Keratinocyte (primary cell): ENCODE results near the gene PLAAT1. TPM values are rescaled to one million over a fixed set of nuclear protein-coding genes. Genes with fewer than 3 reads are reported as not detected.

Experiments
- DNase-seq: peaks from one replicate; pipeline ENCODE4 v3.0.0-alpha.2; 2011; ENCODE audit warnings: low read depth, missing footprints, low spot score
- FAIRE-seq: peaks from 2 replicates; lab custom pipeline; 2011; peaks lifted over from hg19 to GRCh38; lab: Jason Lieb, UNC
- H2AFZ ChIP-seq: 2 replicates; pipeline ENCODE4 v1.6.0; 2012; ENCODE audit warnings: low read length, control low read depth, inconsistent platforms; ENCODE audit not compliant: control insufficient read depth
- H3K27ac ChIP-seq: 2 replicates; pipeline ENCODE4 v1.5.1; 2011; ENCODE audit warnings: low read length; ENCODE audit not compliant: control insufficient read depth, insufficient read depth
- H3K27me3 ChIP-seq: 3 replicates; pipeline ENCODE4 v1.6.0; 2011; ENCODE audit warnings: low read length; ENCODE audit not compliant: control insufficient read depth, insufficient read depth; ENCODE audit errors: extremely low read depth
- H3K36me3 ChIP-seq, 2 experiments: 2 replicates in 1 of 2; 3 replicates in 1 of 2; pipeline ENCODE4 v1.5.1; 2011; ENCODE audit warnings: low read length in 2 of 2, mild to moderate bottlenecking in 1 of 2; ENCODE audit not compliant: control insufficient read depth in 2 of 2, insufficient read depth in 2 of 2; ENCODE audit errors: extremely low read depth in 1 of 2
- H3K4me1 ChIP-seq: 3 replicates; pipeline ENCODE4 v1.5.1; 2011; ENCODE audit warnings: low read length; ENCODE audit not compliant: control insufficient read depth, insufficient read depth; ENCODE audit errors: extremely low read depth
- H3K4me2 ChIP-seq: 3 replicates; pipeline ENCODE4 v1.6.0; 2011; ENCODE audit warnings: low read depth, low read length; ENCODE audit not compliant: control insufficient read depth, insufficient read depth; ENCODE audit errors: extremely low read depth
- H3K4me3 ChIP-seq, 3 experiments: fragments of 200-600 bp in 1 of 3; sonication (generic) in 1 of 3; 2 replicates in 2 of 3; 3 replicates in 1 of 3; pipeline ENCODE4 v1.5.1; 2011 to 2016; ENCODE audit warnings: low read length in 3 of 3, mild to moderate bottlenecking in 3 of 3, control low read depth in 2 of 3, inconsistent platforms in 1 of 3, low read depth in 1 of 3, mixed read lengths in 1 of 3, mixed run types in 1 of 3, moderate library complexity in 1 of 3; ENCODE audit not compliant: control insufficient read depth in 2 of 3, insufficient read depth in 2 of 3; ENCODE audit errors: extremely low read depth in 1 of 3
- H3K79me2 ChIP-seq: 2 replicates; pipeline ENCODE4 v1.6.0; 2012; ENCODE audit warnings: low read length; ENCODE audit not compliant: control insufficient read depth, insufficient read depth
- H3K9ac ChIP-seq: 3 replicates; pipeline ENCODE4 v1.6.0; 2011; ENCODE audit warnings: low read length; ENCODE audit not compliant: control insufficient read depth, insufficient read depth; ENCODE audit errors: extremely low read depth
- H3K9me1 ChIP-seq: 3 replicates; pipeline ENCODE4 v1.6.0; 2011; ENCODE audit warnings: low read length; ENCODE audit not compliant: control insufficient read depth, insufficient read depth; ENCODE audit errors: extremely low read depth
- H3K9me3 ChIP-seq: 2 replicates; pipeline ENCODE4 v1.5.1; 2012; ENCODE audit warnings: low read depth, low read length; ENCODE audit not compliant: control insufficient read depth
- H4K20me1 ChIP-seq: 3 replicates; pipeline ENCODE4 v1.6.0; 2011; ENCODE audit warnings: low read length; ENCODE audit not compliant: control insufficient read depth, insufficient read depth; ENCODE audit errors: extremely low read depth
- CTCF ChIP-seq, 3 experiments: IDR thresholded peaks in 1 of 3; conservative IDR thresholded peaks in 1 of 3; optimal IDR thresholded peaks in 1 of 3; 2 replicates in 2 of 3; 3 replicates in 1 of 3; pipeline versions ENCODE3 to v1.5.1; 2011; ENCODE audit warnings: low read length in 3 of 3, mild to moderate bottlenecking in 3 of 3, moderate library complexity in 2 of 3, control low read depth in 1 of 3, inconsistent platforms in 1 of 3; ENCODE audit not compliant: insufficient read depth in 2 of 3; ENCODE audit errors: extremely low read depth in 1 of 3
- EZH2 ChIP-seq: IDR thresholded peaks from one replicate; pipeline ENCODE4 v1.6.1; 2012; ENCODE audit warnings: inconsistent platforms, mild to moderate bottlenecking, low read length, moderate library complexity
- dilution Hi-C: fragments of 300-500 bp; cut with MboI; formaldehyde crosslinking; loops from one replicate; pipeline ENCODE4 v1.7.0; 2020; ENCODE audit warnings: low sequenced_read_pairs; ENCODE audit not compliant: extremely low pct_ligation_motif_present
- polyA plus RNA-seq, 5 experiments: library from polyadenylated mRNA; depleted of rRNA in 3 of 5; stranded (reverse) in 3 of 5; stranded (forward) in 1 of 5; unstranded in 1 of 5; fragments of >200 nt; gene quantifications; 1 replicate in 1 of 5; 2 replicates in 3 of 5; 3 replicates in 1 of 5; pipeline versions ENCODE4 v1.2.1 to v1.2.3, GENCODE V29; 2011 to 2012; ENCODE audit warnings: missing spikeins in 2 of 5, low read depth in 1 of 5, low replicate concordance in 1 of 5

Gene PLAAT1
- polyA plus RNA-seq, 1 donor (not counting 4 experiments of a cell fraction or from before 2014, with no cell fraction given): 0.55 TPM

GRCh38 chr3:193301433-193301832 lies 60.4 kb downstream of the PLAAT1 start:
- dilution Hi-C loops: no loop called here
- no peaks in the 10 kb centered on the region for H3K27me3 ChIP-seq
- H3K36me3 ChIP-seq: no peaks in the 10 kb centered on the region
- H2AFZ ChIP-seq: no peak overlapping the region
- H3K4me2 ChIP-seq: no peak overlapping the region
- no peaks in the 10 kb centered on the region for H3K9me3 ChIP-seq
- H3K79me2 ChIP-seq: no peaks in the 10 kb centered on the region
- no peak overlapping the region for H3K27ac ChIP-seq
- no peaks in the 10 kb centered on the region for H3K4me1 ChIP-seq
- no peak for FAIRE-seq
- no peak overlapping the region for H3K9ac ChIP-seq
- H4K20me1 ChIP-seq: no peaks in the 10 kb centered on the region
- no peak overlapping the region for H3K4me3 ChIP-seq
- TF ChIP-seq CTCF (optimal IDR thresholded peaks at IDR 0.05 in 1 of 3, IDR thresholded peaks at IDR 0.05 in 1 of 3, conservative IDR thresholded peaks at IDR 0.05 in 1 of 3; ENCODE audit: extremely low read depth in 1 of 3, insufficient read depth in 2 of 3, low read length in 3 of 3) (no peak), EZH2 (no peak)
- DNase-seq: peak; percentile 7
- no peaks in the 10 kb centered on the region for H3K9me1 ChIP-seq

GRCh38 chr3:193305356-193305755 lies 64.3 kb downstream of the PLAAT1 start:
- dilution Hi-C loops: no loop called here
- no peak overlapping the region for H3K27ac ChIP-seq
- no peaks in the 10 kb centered on the region for H3K9me1 ChIP-seq
- H3K4me1 ChIP-seq: no peaks in the 10 kb centered on the region
- H3K36me3 ChIP-seq: no peaks in the 10 kb centered on the region
- FAIRE-seq: no peak
- H3K9ac ChIP-seq: no peak overlapping the region
- H3K79me2 ChIP-seq: no peaks in the 10 kb centered on the region
- H3K27me3 ChIP-seq: no peaks in the 10 kb centered on the region
- DNase-seq: no peak
- H2AFZ ChIP-seq: no peak overlapping the region
- no peaks in the 10 kb centered on the region for H3K9me3 ChIP-seq
- TF ChIP-seq CTCF (optimal IDR thresholded peaks at IDR 0.05 in 1 of 3, IDR thresholded peaks at IDR 0.05 in 1 of 3, conservative IDR thresholded peaks at IDR 0.05 in 1 of 3; ENCODE audit: extremely low read depth in 1 of 3, insufficient read depth in 2 of 3, low read length in 3 of 3) (no peak), EZH2 (no peak)
- no peak overlapping the region for H3K4me3 ChIP-seq
- H3K4me2 ChIP-seq: no peak overlapping the region
- no peaks in the 10 kb centered on the region for H4K20me1 ChIP-seq
